ENCODE data around the gene MOGAT2.

DNA sequence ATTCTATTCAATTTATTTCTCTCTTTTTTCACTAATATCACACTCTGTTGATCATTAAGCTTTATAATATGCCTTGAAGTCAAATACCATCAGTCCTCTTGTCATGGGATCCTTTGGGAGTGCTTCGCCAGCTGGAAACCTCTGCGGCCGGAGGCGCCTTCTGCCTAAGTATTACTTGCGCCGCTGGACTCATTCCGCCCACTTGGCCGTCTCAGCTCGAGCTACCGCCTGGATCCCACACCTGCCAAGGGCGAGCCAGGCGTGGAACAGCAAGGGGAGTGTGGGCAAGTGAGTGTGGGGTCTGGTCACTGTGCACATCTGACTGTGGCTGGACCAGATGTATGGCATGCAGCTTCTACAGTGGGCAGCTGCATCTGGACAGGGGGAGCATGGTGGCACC is 39.7 kb upstream of the MOGAT2 start:
- TF ChIP-seq RCOR2 (CRISPR knock-in tag; IDR thresholded peaks at IDR 0.05) (no peak), HMGA1 (CRISPR knock-in tag; conservative IDR thresholded peaks at IDR 0.05) (no peak), POLR2AphosphoS5 (IDR thresholded peaks at IDR 0.05; ENCODE audit: low read depth, low read length) (no peak), KLF16 (CRISPR knock-in tag; IDR thresholded peaks at IDR 0.05) (no peak), ELF4 (CRISPR knock-in tag; IDR thresholded peaks at IDR 0.05; ENCODE audit: borderline replicate concordance) (no peak), SRSF9 (IDR thresholded peaks at IDR 0.05; ENCODE audit: borderline replicate concordance, insufficient read depth, low read depth, low read length, poor library complexity, severe bottlenecking) (no peak), HCFC1 (IDR thresholded peaks at IDR 0.05; ENCODE audit: low read depth, low read length) (no peak)
- TF ChIP-seq, protein P1, sequence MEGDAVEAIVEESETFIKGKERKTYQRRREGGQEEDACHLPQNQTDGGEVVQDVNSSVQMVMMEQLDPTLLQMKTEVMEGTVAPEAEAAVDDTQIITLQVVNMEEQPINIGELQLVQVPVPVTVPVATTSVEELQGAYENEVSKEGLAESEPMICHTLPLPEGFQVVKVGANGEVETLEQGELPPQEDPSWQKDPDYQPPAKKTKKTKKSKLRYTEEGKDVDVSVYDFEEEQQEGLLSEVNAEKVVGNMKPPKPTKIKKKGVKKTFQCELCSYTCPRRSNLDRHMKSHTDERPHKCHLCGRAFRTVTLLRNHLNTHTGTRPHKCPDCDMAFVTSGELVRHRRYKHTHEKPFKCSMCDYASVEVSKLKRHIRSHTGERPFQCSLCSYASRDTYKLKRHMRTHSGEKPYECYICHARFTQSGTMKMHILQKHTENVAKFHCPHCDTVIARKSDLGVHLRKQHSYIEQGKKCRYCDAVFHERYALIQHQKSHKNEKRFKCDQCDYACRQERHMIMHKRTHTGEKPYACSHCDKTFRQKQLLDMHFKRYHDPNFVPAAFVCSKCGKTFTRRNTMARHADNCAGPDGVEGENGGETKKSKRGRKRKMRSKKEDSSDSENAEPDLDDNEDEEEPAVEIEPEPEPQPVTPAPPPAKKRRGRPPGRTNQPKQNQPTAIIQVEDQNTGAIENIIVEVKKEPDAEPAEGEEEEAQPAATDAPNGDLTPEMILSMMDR (CRISPR knock-in tag; IDR thresholded peaks at IDR 0.05) = no peak
